Esophagus muscularis mucosa (tissue), 4 donors: ENCODE measurements around the gene NTN5.

Source experiments
- EP300 ChIP-seq: sonication (generic); formaldehyde crosslinking; IDR thresholded peaks from one replicate; pipeline ENCODE4 v1.6.1; 2017; ENCODE audit warnings: antibody characterized with exemption
- POLR2A ChIP-seq: fragments of 450-650 bp; IDR thresholded peaks from one replicate; pipeline ENCODE4 v1.6.1; 2017; ENCODE audit warnings: antibody characterized with exemption, moderate library complexity, mild to moderate bottlenecking, low read depth
- POLR2AphosphoS5 ChIP-seq, 2 donors: sonication (generic); formaldehyde crosslinking; IDR thresholded peaks; one replicate each; pipeline ENCODE4 v1.6.1; 2017; ENCODE audit warnings: antibody characterized with exemption in 2 of 2
- TF ChIP-seq, protein P1 (sequence below), 3 experiments: fragments of 200-600 bp in 2 of 3; fragments of 450-650 bp in 1 of 3; sonication (generic) in 2 of 3; IDR thresholded peaks; one replicate each; pipeline ENCODE4 v1.5.1; 2017 to 2019; ENCODE audit warnings: antibody characterized with exemption in 3 of 3, mild to moderate bottlenecking in 2 of 3, moderate library complexity in 1 of 3

DNA sequence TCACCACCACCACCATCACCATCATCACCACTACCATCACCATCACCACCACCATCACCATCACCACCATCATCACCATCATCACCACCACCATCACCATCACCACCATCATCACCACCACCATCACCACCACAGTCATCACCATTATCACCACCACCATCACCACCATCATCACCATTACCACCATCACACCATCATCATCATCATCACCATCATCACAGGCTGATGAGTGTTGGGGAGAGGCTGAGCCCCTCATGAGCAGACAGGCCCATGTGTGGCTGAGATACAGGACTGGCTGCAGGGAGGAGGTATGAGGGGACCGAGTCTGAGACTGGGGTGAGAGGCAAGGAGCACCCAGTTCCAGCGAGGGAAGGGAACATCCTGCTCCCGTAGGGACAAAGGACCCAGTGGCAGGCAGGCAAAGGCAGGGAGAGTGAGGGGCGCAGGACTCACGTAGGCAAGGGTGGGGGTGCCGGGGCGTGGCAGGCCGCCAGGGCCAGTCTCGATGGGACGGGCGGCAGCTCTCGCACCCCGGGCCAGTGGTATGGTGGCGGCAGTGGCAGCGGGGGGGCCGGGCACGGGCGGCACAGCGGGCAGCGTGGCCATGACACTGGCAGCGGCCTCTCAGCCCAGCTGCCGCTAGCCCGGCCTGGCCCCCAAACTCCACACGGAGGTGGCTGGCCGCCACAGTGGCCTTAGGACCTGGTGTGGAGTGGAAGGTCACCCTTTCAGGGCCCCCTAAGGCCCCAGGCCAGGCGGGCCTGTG lies 2.7 kb downstream of the NTN5 start:
- TF ChIP-seq, protein P1, sequence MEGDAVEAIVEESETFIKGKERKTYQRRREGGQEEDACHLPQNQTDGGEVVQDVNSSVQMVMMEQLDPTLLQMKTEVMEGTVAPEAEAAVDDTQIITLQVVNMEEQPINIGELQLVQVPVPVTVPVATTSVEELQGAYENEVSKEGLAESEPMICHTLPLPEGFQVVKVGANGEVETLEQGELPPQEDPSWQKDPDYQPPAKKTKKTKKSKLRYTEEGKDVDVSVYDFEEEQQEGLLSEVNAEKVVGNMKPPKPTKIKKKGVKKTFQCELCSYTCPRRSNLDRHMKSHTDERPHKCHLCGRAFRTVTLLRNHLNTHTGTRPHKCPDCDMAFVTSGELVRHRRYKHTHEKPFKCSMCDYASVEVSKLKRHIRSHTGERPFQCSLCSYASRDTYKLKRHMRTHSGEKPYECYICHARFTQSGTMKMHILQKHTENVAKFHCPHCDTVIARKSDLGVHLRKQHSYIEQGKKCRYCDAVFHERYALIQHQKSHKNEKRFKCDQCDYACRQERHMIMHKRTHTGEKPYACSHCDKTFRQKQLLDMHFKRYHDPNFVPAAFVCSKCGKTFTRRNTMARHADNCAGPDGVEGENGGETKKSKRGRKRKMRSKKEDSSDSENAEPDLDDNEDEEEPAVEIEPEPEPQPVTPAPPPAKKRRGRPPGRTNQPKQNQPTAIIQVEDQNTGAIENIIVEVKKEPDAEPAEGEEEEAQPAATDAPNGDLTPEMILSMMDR (IDR thresholded peaks at IDR 0.05) = no peak
- TF ChIP-seq POLR2A (no peak), POLR2AphosphoS5 (IDR thresholded peaks at IDR 0.05) (no peak), EP300 (no peak)
